B cell (primary cell): ENCODE measurements around the gene RHOG.

Source experiments
- EZH2 ChIP-seq: IDR thresholded peaks from 2 replicates; pipeline ENCODE4 v1.6.1; 2012; ENCODE audit warnings: borderline replicate concordance, low read depth, mild to moderate bottlenecking, moderate library complexity, low read length; ENCODE audit not compliant: insufficient read depth, poor library complexity, severe bottlenecking
- TF ChIP-seq, protein P1 (sequence below): fragments of 200-600 bp; IDR thresholded peaks from one replicate; pipeline ENCODE4 v1.8.0; 2022; ENCODE audit warnings: antibody characterized with exemption, mild to moderate bottlenecking

DNA sequence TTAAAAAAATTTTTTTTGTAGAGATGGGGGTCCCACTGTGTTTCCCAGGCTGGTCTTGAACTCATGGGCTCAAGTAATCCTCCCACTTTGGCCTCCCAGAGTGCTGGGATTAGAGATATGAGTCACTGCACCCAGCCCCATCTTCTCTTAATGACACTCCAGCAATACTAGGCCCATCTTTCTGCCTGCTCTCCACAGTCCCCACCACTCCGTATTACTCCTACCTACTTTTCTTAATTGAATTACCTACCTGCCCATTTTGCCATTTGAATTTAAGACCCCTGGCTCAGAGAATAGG, 12.7 kb upstream of the RHOG start:
- TF ChIP-seq, protein P1, sequence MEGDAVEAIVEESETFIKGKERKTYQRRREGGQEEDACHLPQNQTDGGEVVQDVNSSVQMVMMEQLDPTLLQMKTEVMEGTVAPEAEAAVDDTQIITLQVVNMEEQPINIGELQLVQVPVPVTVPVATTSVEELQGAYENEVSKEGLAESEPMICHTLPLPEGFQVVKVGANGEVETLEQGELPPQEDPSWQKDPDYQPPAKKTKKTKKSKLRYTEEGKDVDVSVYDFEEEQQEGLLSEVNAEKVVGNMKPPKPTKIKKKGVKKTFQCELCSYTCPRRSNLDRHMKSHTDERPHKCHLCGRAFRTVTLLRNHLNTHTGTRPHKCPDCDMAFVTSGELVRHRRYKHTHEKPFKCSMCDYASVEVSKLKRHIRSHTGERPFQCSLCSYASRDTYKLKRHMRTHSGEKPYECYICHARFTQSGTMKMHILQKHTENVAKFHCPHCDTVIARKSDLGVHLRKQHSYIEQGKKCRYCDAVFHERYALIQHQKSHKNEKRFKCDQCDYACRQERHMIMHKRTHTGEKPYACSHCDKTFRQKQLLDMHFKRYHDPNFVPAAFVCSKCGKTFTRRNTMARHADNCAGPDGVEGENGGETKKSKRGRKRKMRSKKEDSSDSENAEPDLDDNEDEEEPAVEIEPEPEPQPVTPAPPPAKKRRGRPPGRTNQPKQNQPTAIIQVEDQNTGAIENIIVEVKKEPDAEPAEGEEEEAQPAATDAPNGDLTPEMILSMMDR: no peak
- TF ChIP-seq EZH2: no peak
